GM12892 (cell line): ENCODE measurements around the gene CCDC9B.

Source experiments
- POLR2A ChIP-seq: IDR thresholded peaks from 2 replicates; pipeline ENCODE4 v1.6.1; 2011; ENCODE audit warnings: low read depth, low read length, control low read depth
- POLR2AphosphoS5 ChIP-seq: IDR thresholded peaks from 2 replicates; pipeline ENCODE4 v1.6.1; 2011; ENCODE audit warnings: low read depth, low read length, control low read depth
- TAF1 ChIP-seq: IDR thresholded peaks from 2 replicates; pipeline ENCODE4 v1.6.1; 2011; ENCODE audit warnings: low read depth, mild to moderate bottlenecking, control low read depth, low read length, borderline replicate concordance

GRCh38 chr15:40282147-40282868 lies 58.4 kb downstream of the CCDC9B start:
- TF ChIP-seq POLR2A (no peak), POLR2AphosphoS5 (no peak), TAF1 (no peak)
